Measurements from ENCODE around the gene IFNGR1. TPM values are rescaled to one million over a fixed set of nuclear protein-coding genes. Genes with fewer than 3 reads are reported as not detected.

The IFNGR1 gene
- total RNA-seq, 1 experiment from 2014 or later: 19.5 TPM

- H2AFZ ChIP-seq: no peak overlapping the region
- H3K4me3 ChIP-seq: no peak overlapping the region
- H3F3A ChIP-seq (ENCODE audit: insufficient read depth, low read depth): no peaks in the 10 kb centered on the region; the same call in 1 of the 2 replicates
- no peaks in the 10 kb centered on the region for H3K9me2 ChIP-seq (ENCODE audit: insufficient read depth)
- DNase-seq: no peak
- H3K4me1 ChIP-seq (replicated peaks; ENCODE audit: insufficient read depth): no peaks in the 10 kb centered on the region
- TF ChIP-seq CTCF (conservative IDR thresholded peaks at IDR 0.05) (no peak), EZH2 (IDR thresholded peaks at IDR 0.05; ENCODE audit: low read depth) (no peak)
- H3K79me2 ChIP-seq (ENCODE audit: low read depth): peaks cover 28% of the 10 kb centered on the region
- no peak overlapping the region for H3K27ac ChIP-seq
- CTCF ChIA-PET: no interaction called here
- peaks cover 60% of the 10 kb centered on the region for H3K36me3 ChIP-seq (ENCODE audit: low read depth)
- POLR2A ChIA-PET (ENCODE audit: unreplicated experiment): no interaction called here
- H3K4me2 ChIP-seq: no peak overlapping the region
- no peaks in the 10 kb centered on the region for H3K27me3 ChIP-seq (ENCODE audit: insufficient read depth, low read depth)
- H3K9me3 ChIP-seq (ENCODE audit: insufficient read depth, low read depth): no peaks in the 10 kb centered on the region; the same call in 1 of the 2 replicates
- no TSS peak for BruUV-seq (replicated peaks)
- intact Hi-C loops (cut with micrococcal nuclease; ENCODE audit: unreplicated experiment): no loop called here
- H4K20me1 ChIP-seq (ENCODE audit: insufficient read depth): peaks cover 8% of the 10 kb centered on the region; the same call in 1 of the 2 replicates
Measured at GRCh38 chr6:137206577-137206976, 12.6 kb downstream of the IFNGR1 start.

- Histone ChIP-seq H2AFZ (no peak overlapping the region), H3K9me3 (ENCODE audit: insufficient read depth, low read depth) (no peaks in the 10 kb centered on the region; the same call in 1 of the 2 replicates), H3K4me2 (no peak overlapping the region), H3K4me3 (no peak overlapping the region), H3K27me3 (ENCODE audit: insufficient read depth, low read depth) (no peaks in the 10 kb centered on the region), H3K9me2 (ENCODE audit: insufficient read depth) (no peaks in the 10 kb centered on the region), H4K20me1 (ENCODE audit: insufficient read depth) (no peaks in the 10 kb centered on the region), H3K27ac (no peak overlapping the region), H3K36me3 (ENCODE audit: low read depth) (peaks cover 62% of the 10 kb centered on the region), H3K79me2 (ENCODE audit: low read depth) (no peaks in the 10 kb centered on the region), H3F3A (ENCODE audit: insufficient read depth, low read depth) (peaks cover 4% of the 10 kb centered on the region; the same call in 1 of the 2 replicates), H3K4me1 (replicated peaks; ENCODE audit: insufficient read depth) (no peaks in the 10 kb centered on the region)
- TF ChIP-seq EZH2 (IDR thresholded peaks at IDR 0.05; ENCODE audit: low read depth) (no peak), CTCF (conservative IDR thresholded peaks at IDR 0.05) (no peak)
- CTCF ChIA-PET: no interaction called here
- DNase-seq: no peak
- intact Hi-C loops (cut with micrococcal nuclease; ENCODE audit: unreplicated experiment): no loop called here
- BruUV-seq (replicated peaks): no TSS peak
- POLR2A ChIA-PET (ENCODE audit: unreplicated experiment): no interaction called here
Measured at GRCh38 chr6:137203256-137203655, 15.9 kb downstream of the IFNGR1 start.

- no peak overlapping the region for H3K4me3 ChIP-seq
- no peak overlapping the region for H3K27ac ChIP-seq
- H3K4me1 ChIP-seq (replicated peaks; ENCODE audit: insufficient read depth): no peaks in the 10 kb centered on the region
- TF ChIP-seq EZH2 (IDR thresholded peaks at IDR 0.05; ENCODE audit: low read depth) (no peak), CTCF (conservative IDR thresholded peaks at IDR 0.05) (peak; percentile 34; the same call in 1 of the 2 replicates)
- peaks cover 70% of the 10 kb centered on the region for H3K36me3 ChIP-seq (ENCODE audit: low read depth)
- no TSS peak for BruUV-seq (replicated peaks)
- intact Hi-C loops (cut with micrococcal nuclease; ENCODE audit: unreplicated experiment): no loop called here
- no peaks in the 10 kb centered on the region; the same call in 1 of the 2 replicates for H3K9me3 ChIP-seq (ENCODE audit: insufficient read depth, low read depth)
- no peaks in the 10 kb centered on the region for H3K9me2 ChIP-seq (ENCODE audit: insufficient read depth)
- ChIA-PET CTCF (no interaction called here), POLR2A (ENCODE audit: unreplicated experiment) (no interaction called here)
- no peak overlapping the region for H2AFZ ChIP-seq
- no peaks in the 10 kb centered on the region for H3K79me2 ChIP-seq (ENCODE audit: low read depth)
- no peak overlapping the region for H3K4me2 ChIP-seq
- H3F3A ChIP-seq (ENCODE audit: insufficient read depth, low read depth): peaks cover 4% of the 10 kb centered on the region; the same call in 1 of the 2 replicates
- no peaks in the 10 kb centered on the region for H4K20me1 ChIP-seq (ENCODE audit: insufficient read depth)
- no peak for DNase-seq
- no peaks in the 10 kb centered on the region for H3K27me3 ChIP-seq (ENCODE audit: insufficient read depth, low read depth)
Measured at GRCh38 chr6:137202078-137202477, 17.1 kb downstream of the IFNGR1 start.

Measured in PC-9 (cell line).